ENCODE results near the gene CEP55.
"Not testable (repeated sequence)": the region's sequence is repeated elsewhere in the genome, so short reads cannot be mapped to it uniquely, and the experiment has no call there.

CEP55 gene

DNA sequence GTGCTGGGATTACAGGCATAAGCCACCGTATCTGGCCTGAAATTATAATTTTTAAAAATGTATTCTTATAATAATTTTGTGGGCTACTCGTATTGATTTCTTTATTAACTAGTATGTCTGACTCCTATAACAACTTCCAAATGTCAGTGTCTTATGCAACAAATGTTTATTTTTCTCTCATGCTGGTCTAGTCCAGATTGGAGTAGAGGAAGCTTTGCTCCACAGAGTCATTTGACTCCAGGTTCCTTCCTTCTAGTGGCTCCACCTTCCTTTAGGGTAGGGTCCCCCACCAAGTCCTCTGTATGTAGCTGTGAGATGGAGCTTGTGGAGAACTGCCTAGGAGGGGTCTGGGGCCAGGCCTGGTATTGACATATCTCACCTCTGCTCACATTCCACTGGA, 8.7 kb downstream of the CEP55 start:
- DNase-seq (ENCODE audit: extremely low read depth in 1 of 2, low read depth in 1 of 2), result no peak

DNA sequence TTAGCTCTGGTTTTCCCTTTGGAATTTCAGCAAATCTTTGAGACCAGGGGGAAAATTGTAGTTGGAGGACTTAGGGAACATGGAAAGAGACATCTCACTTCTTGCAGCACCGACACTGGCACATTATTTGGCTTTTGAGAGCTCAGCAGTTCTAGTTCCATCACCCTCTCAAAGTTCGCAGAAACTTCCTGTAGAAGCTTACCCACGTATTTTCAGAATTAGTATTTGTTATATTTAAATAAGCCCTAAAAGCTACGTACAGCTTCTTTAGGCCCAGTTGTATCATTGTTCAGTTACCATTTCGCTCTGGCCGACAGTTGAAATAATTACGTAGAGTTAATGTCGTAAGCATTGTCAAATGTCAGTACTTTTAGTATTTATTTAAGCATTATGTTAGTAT, 13.4 kb downstream of the CEP55 start:
- no peak for DNase-seq (ENCODE audit: extremely low read depth in 1 of 2, low read depth in 1 of 2)

DNA sequence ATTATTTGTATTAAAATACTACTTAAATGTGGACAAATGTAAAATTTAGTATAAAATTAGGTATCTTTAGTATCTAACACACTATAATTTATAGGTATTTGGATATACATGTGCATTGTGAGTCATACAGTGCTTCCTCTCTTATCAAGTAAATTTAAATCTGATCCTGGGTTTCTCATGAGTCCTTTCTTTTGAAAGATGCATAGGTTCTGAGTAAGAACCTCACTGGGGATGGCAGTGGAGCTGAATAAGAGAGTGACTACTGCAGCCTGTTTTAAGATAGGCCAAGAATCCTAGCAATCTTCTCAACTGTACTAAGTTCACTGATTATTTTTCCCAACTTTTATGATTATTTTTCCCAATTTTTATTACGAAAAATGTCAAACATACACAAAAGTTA, 16.2 kb downstream of the CEP55 start:
- DNase-seq (ENCODE audit: extremely low read depth in 1 of 2, low read depth in 1 of 2), result no peak

DNA sequence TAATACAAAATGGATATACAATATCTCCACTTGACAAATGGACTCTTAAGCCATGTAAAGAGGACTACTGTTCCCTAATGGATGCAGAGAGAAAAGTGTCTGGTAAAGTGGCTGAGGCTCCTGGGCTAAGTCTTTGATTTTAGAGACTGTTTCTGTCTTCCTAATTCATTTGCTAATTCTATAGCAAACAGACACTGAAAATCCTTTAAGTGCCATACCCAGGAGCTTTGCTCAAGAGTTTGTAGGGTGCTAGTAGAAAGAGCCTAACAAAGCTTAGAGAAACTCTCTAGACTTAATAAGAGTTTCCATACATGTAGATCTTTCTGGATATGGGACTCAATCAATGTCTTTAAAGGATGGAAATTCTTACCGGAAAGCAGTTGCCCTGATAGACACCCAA, 16.7 kb downstream of the CEP55 start:
- DNase-seq (ENCODE audit: extremely low read depth in 1 of 2, low read depth in 1 of 2), result no peak

DNA sequence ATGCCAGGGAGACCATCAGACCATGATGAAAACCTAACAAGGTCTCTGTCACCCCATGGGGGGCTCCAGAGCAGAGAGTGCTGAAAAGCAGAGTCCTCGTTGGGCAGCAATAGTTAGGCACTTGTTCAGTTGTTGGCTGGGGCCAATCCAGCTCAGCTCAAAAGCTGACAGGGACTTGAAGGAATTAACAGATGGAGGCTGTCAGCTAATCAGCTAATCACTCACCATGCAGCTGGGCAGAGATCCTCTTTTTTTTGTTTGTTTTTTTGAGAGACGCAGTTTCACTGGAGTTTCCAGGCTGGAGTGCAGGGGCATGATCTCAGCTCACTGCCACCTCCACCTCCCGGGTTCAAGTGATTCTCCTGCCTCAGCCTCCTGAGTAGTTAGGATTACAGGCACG, 18.1 kb downstream of the CEP55 start:
- DNase-seq (ENCODE audit: extremely low read depth in 1 of 2, low read depth in 1 of 2), result no peak

DNA sequence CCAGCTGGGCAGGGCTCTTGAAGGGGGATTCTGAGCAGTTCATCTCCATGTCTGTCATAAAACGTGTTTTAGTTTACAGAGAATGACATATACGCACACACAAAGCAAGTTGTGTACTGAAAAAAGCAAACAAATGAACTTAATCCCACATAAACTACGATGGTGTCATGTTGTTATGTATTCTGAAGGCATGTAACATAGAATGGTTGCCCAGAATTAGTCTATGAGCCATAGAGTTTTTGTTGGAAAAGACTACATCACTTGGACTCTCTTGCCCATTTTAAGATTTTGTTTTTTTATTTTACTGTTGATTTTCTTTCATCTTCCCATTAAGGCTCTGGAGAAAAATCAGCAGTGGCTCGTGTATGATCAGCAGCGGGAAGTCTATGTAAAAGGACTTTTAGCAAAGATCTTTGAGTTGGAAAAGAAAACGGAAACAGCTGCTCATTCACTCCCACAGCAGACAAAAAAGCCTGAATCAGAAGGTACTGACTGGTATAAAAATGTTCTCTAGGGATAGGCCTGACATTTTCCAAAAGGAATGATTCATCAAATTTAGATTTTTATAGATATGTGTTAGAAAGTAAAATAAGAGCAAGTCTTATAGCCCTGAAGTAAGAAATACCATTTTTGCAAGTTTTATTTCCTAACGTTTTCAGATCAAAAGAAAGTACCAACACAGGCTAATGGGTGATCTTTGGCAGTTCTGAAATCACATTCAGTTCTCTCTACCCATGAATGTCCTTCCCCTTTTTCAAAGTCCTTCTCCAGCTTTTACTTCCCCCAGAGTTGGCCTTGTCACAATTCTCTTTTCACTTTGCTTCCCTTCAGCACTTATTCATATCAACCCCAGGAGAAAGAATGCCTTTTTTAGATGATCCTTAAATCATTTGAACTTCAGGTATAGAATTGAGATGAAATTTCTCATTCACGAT, 18.9 kb downstream of the CEP55 start:
- no peak for DNase-seq (ENCODE audit: extremely low read depth in 1 of 2, low read depth in 1 of 2)

DNA sequence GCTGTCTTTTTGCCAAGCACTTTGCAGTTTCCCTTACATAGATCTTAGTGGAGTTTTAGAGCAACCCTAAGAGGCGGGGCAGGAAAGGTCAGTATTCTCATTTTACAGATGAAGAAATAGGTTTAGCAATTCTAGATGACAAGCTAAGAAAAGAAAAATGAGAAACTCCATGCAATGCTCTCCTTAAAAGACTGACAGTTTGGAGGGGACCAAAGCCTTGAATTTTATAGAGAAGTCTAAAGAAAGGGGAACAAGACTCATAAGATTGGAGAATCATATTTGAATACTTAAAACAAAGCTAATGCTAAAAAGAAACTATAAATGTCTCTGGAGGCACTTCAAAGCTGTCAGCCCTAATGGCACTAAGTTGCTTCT, 19.6 kb downstream of the CEP55 start:
- no peak for DNase-seq (ENCODE audit: extremely low read depth in 1 of 2, low read depth in 1 of 2)

DNA sequence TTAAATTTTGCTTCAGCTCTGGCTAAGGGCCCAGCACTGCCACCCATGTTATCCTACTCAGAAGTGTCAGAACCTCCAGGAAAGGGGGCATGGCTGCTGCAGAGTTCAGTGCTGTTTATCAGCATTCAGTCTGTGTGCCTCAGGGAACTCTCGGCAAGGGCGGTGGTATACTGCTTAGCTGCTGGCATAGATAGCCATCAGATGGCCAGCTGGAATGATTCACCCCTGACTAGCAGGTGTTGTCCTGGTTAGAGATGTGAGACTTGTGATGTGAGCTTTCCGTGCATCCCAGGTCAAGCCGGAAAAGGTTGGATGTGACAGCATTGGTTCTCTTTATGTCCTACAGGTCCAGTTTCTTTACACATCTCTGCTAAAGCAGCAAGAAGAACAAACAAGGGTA, 22.1 kb downstream of the CEP55 start:
- DNase-seq (ENCODE audit: extremely low read depth in 1 of 2, low read depth in 1 of 2), result no peak

DNA sequence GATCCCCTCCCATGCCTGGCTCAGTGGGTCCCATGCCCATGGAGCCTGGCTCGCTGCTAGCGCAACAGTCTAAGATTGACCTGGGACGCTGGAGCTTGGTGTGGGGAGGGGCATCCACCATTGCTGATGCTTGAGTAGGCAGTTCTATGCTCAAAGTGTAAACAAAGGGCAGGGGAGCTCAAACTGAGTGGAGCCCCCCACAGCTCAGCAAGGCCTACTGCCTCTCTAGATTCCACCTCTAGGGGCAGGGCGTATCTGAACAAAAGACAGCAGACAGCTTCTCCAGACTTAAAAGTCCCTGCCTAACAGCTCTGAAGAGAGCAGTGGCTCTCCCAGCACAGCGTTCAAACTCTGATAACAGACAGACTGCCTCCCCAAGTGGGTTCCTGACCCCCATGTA, 38.9 kb downstream of the CEP55 start:
- no peak for DNase-seq (ENCODE audit: extremely low read depth in 1 of 2, low read depth in 1 of 2)

DNA sequence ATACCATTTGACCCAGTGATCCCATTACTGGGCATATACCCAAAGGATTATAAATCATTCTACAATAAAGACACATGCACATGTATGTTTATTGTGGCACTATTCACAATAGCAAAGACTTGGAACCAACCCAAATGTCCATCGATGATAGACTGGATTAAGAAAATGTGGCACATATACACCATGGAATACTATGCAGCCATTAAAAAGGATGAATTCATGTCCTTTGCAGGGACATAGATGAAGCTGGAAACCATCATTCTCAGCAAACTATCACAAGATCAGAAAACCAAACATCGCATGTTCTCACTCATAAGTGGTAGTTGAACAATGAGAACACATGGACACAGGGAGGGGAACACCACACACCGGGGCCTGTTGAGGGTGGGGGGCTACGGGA, 44.5 kb downstream of the CEP55 start:
- not testable (repeated sequence) for DNase-seq (ENCODE audit: extremely low read depth in 1 of 2, low read depth in 1 of 2)

DNA sequence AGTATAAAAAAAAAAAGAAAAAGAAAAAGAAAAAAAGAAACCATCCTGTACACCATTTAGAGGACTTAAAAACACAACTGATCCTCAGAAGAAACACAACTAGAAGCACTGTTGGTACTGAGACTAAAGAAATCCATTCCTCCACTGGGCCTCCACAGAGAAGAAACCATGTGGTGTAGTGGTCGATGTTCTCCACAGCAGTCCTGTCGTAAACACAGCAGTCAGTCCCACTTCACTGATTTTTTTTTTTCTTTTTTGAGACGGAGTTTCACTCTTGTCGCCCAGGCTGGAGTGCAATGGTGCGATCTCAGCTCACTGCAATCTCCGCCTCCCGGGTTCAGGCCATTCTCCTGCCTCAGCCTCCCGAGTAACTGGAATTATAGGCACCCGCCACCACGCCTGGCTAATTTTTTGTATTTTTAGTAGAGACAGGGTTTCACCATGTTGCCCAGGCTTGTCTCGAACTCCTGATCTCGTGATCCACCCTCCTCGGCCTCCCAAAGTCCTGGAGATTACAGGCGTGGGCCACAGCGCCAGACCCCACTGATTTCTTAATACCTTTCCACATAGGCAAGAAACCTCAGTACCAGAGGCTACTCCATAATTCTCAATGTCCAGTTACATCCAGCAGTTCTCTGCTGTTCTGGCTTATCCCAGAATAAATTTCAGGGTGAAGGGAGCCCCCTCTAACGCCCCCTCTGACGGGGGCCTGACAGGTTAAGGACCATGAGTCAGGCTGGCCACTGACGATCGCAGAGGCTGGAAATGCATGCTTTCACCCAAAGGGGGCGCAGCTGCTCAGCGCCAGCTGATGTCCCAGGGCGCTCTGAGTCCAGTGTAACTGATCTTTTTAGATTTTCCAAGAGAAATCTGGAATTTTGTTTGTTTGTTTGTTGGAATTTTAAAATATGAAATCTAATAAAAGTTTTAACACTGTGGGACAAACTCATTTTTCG, 45.3 kb downstream of the CEP55 start:
- no peak for DNase-seq (ENCODE audit: extremely low read depth in 1 of 2, low read depth in 1 of 2)

DNA sequence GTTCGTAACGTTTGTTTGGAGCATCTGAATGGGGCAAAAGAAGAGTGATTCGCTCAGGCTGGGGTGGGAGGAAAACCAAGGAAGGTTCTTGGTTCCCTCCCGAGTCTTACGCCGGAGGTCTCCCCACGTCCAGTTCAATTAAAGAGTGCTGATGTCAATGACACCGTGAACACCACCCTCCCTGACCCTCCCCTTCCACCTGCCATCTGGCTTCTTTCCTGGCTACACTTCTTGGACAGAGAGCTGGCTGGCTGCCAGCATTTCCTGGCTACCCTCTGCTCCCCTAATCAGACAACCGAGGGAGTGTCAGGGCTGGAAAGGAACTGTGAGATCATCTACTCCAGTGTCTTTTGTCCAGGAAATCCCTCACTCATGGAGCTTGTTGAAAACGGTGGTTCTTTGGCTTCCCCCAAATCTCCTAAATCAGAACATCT, 46.0 kb downstream of the CEP55 start:
- DNase-seq (ENCODE audit: extremely low read depth in 1 of 2, low read depth in 1 of 2), result no peak

DNA sequence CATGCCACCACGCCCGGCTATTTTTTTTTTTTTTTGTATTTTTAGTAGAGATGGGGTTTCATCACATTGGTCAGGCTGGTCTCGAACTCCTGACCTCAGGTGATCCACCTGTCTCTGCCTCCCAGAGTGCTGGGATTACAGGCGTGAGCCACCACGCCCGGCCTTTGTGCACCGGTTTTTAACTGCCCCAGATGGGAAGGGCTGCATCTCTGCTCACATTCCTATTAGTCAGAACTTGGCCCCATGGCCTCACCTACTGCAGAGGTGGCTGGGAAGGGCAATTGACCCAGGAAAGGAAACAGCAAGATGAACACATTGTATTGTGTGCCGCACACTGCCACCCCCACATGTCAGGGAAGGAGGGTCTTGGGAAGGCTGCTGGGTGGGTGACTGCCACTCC, 50.6 kb downstream of the CEP55 start:
- not testable (repeated sequence) for DNase-seq (ENCODE audit: extremely low read depth in 1 of 2, low read depth in 1 of 2)

DNA sequence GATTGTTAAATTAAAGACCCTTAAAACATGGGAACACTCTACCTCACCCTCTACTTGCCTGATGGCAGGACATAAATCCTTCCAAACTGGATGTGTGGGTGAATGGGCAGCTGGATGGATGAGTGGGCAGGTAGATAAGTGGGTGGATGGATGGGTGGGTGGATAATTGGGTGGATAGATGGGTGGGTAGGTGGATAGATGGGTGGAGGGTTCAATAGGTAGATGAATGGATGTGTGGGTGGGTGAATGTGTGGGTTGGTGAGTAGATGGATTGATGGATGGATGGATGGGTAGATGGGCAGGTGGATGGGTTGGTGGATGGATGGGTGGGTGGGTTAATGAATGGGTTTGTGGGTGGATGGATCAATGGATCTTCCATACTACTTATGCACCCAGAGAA, 51.1 kb downstream of the CEP55 start:
- no peak for DNase-seq (ENCODE audit: extremely low read depth in 1 of 2, low read depth in 1 of 2)

DNA sequence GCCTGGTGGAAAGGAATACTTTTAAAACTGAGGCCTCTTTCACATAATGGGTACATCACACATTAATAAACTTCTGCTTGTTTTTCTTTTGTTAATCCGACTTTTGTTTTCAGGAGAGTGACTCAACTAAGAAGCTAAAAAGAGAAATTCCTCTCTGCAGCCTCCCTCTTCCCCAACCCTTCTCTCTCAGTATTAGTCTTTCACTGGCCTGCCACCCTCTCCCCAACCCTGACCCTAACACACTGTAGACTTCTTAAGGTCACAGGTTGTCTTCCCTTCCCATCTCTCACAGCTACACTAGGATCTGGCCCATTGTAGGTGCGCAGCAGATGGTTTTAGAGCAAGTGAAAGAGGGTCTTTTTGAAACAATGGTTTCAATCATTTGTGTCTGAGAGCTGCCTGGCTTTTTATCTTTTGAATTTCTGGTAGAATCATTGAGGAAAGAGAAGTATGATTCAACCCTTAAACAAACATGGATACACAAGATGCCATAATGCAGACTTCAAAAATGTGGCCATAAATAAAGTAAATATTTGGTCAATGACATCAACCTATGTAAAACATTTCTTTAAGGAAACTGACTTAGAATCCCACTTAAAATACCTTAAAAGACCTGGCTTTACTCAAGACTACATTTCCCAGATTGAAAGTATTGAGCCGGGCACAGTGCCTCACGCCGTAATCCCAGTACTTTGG, 52.1 kb downstream of the CEP55 start:
- no peak for DNase-seq (ENCODE audit: extremely low read depth in 1 of 2, low read depth in 1 of 2)

DNA sequence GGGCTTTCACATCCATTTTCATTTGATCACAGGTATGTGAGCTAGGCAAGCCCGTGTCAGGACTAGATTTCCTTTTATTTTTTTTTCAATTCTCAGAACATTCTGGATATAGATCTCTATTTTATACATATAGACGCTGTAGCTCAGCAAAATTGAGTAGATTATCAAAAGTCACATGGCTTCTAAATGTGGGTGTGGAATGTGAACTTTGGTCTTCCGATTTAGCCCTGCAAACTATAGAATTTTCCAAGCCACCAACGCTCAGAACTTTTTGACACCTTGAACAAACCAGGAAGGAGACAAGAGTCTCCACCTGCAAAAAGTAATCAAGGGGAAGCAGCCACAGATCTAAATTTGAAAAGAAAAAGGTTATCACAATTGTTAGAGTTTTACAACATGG, 54.2 kb downstream of the CEP55 start:
- DNase-seq (ENCODE audit: extremely low read depth in 1 of 2, low read depth in 1 of 2), result no peak

DNA sequence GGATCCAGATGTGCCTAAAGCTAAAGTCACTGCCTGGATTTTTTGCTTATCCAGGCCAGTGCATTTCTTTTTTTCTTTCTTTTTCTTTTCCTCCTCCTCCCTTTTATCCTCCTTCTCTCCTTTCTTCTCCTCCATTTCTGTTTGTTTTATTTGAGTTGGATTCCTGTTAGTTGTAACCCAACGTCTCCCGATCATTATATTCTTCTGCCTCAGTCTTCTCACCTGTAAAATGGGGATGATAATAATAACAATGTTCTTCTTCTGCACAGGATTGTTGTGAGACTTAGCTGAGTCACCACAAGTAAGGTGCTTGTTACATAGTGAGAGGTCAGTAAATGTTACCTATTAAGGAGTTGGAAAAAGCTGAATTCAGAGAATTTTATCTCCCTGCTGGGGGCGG, 56.4 kb downstream of the CEP55 start:
- no peak for DNase-seq (ENCODE audit: extremely low read depth in 1 of 2, low read depth in 1 of 2)

DNA sequence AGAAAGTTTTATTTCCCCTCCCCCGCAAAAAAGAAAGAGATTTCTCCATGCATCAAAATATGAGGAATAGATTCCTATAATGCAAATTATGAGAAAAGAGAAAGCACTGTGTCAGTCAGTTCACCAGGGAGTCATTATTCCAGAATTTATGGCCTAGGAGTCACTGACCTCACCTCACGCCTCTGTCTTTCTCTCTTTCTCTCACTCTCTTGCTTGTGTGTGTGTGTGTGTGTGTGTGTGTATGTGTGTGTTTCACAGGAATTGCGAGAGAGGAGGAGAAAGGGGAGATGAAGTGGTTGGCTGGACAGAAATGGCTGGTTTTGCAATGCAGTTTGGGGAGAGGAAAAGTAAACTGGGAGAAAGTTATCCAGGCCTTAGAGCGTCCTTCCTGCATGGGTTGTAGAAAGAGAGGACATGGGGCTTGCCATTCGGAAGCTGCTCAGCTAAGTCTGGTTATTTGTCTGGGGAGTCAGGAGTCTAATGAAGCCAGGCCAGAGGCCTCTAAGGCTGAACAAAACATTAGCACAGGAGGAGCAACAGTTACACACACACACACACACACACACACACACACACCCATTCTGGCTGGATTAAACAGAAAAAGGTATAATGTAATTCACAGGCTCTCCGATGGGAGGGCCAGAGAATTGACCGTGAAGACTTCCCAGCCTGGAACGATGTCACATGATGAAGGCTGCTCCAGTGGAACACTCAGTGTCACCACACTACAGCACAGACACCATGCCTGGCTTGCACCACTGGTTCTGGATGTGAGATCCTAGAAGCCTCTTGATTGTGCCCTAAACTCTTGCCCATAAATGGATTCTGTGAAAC, 57.3 kb downstream of the CEP55 start:
- no peak for DNase-seq (ENCODE audit: extremely low read depth in 1 of 2, low read depth in 1 of 2)

DNA sequence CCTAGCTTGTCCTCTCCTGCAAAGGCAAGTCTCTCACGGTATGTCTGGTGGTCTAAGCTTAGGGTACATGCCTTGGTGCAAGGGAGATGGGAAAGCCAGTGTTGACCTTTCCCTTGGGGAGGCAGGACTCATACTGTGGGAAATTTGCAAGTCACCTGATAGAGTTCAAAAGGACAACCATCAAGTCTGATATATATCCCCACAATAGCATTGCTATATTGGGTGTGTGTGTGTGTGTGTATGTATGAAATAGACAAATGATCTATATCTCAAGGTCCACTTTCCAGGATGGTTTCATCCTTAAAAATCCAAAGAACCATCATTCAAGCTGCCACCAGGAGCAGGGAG, 57.9 kb downstream of the CEP55 start:
- DNase-seq (ENCODE audit: extremely low read depth in 1 of 2, low read depth in 1 of 2), result no peak

DNA sequence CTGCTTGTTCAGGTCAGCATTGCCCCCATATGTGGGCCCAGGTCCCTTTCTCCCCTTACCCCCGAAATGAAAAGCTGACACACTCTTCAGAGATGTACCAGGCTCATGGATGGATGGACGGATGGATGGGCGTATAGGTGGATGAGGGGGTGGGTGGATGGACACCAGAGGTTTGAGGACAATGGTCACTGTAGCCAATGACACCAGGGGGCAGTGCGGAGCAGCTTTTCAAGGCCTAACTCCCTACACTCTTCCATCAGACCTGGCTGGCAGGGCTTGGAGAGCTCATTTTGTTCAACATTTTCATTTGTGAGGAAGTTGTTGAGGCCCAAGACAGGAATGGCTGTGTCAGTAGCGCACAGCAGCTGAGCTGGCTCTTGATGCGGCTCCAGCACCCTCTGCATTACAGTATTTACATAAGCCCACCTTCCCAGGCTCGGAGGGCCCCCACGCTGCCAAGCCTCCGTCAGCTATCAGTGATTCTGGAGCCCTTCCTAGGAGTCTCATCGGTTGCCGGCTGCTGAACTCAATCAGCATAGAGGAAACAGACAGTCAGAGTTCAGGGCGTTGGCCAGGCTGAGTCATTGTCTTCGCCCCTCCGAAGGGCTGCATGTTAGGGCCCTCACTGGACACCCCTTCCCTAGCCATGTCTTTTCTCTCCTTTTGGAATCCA, 58.5 kb downstream of the CEP55 start:
- peak in 1 of 2 donors; percentile 14 for DNase-seq (ENCODE audit: extremely low read depth in 1 of 2, low read depth in 1 of 2)

Data from activated CD8-positive, alpha-beta memory T cell treated with anti-CD3 and anti-CD28 coated beads for 1 hour (primary cell).